ENCODE data around the gene ACAD10.

DNA sequence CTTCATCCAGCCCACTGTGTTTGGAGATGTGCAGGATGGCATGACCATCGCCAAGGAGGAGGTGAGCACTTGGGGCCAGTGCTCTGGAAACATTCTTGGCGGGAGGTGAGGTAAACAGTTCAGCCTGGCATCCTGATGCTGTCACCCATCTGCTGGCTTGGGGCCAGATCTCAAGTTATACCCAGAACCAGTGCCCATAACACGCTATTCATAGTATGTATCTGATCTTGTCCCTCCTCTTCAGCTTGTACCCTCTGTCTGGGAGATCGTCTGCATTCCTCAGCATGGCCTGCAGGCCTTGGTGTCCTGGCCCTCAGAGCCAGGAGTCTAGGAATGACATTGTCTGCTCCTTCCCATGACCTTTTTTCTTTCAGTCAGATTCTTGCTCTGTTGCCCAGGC, 112.3 kb downstream of the ACAD10 start:
- TF ChIP-seq, protein P1, sequence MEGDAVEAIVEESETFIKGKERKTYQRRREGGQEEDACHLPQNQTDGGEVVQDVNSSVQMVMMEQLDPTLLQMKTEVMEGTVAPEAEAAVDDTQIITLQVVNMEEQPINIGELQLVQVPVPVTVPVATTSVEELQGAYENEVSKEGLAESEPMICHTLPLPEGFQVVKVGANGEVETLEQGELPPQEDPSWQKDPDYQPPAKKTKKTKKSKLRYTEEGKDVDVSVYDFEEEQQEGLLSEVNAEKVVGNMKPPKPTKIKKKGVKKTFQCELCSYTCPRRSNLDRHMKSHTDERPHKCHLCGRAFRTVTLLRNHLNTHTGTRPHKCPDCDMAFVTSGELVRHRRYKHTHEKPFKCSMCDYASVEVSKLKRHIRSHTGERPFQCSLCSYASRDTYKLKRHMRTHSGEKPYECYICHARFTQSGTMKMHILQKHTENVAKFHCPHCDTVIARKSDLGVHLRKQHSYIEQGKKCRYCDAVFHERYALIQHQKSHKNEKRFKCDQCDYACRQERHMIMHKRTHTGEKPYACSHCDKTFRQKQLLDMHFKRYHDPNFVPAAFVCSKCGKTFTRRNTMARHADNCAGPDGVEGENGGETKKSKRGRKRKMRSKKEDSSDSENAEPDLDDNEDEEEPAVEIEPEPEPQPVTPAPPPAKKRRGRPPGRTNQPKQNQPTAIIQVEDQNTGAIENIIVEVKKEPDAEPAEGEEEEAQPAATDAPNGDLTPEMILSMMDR (IDR thresholded peaks at IDR 0.05): no peak
- TF ChIP-seq, protein P2, sequence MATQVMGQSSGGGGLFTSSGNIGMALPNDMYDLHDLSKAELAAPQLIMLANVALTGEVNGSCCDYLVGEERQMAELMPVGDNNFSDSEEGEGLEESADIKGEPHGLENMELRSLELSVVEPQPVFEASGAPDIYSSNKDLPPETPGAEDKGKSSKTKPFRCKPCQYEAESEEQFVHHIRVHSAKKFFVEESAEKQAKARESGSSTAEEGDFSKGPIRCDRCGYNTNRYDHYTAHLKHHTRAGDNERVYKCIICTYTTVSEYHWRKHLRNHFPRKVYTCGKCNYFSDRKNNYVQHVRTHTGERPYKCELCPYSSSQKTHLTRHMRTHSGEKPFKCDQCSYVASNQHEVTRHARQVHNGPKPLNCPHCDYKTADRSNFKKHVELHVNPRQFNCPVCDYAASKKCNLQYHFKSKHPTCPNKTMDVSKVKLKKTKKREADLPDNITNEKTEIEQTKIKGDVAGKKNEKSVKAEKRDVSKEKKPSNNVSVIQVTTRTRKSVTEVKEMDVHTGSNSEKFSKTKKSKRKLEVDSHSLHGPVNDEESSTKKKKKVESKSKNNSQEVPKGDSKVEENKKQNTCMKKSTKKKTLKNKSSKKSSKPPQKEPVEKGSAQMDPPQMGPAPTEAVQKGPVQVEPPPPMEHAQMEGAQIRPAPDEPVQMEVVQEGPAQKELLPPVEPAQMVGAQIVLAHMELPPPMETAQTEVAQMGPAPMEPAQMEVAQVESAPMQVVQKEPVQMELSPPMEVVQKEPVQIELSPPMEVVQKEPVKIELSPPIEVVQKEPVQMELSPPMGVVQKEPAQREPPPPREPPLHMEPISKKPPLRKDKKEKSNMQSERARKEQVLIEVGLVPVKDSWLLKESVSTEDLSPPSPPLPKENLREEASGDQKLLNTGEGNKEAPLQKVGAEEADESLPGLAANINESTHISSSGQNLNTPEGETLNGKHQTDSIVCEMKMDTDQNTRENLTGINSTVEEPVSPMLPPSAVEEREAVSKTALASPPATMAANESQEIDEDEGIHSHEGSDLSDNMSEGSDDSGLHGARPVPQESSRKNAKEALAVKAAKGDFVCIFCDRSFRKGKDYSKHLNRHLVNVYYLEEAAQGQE (IDR thresholded peaks at IDR 0.05; ENCODE audit: insufficient read depth in 1 of 2, low read depth in 2 of 2, low read length in 1 of 2): no peak
- TF ChIP-seq POLR2AphosphoS5 (IDR thresholded peaks at IDR 0.05; ENCODE audit: low read depth, low read length): no peak
- no peak for TF ChIP-seq SIN3A (IDR thresholded peaks at IDR 0.05; ENCODE audit: borderline replicate concordance, insufficient read depth, low read depth, low read length)
- no peak for TF ChIP-seq TCF7L2 (IDR thresholded peaks at IDR 0.05; ENCODE audit: low read depth, low read length)
